Measurements from ENCODE around the gene ZNF226.

DNA sequence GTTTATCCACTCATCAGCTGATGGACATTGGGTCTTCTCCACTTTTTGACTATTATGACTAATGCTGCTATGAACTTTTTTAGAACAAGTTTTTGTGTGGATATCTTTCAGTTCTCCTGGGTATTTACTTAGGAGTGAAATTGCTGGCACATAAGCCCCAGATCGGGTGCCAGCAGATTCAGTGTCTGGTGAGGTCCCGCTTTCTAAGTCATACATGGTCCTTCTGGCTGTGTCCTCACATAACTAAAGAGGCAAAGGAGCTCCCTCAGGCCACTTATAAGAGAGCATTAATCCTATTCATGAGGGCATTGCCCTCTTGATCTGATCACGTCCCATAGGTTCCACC, 600 bp upstream of the ZNF226 start:
- TF ChIP-seq, protein P1, sequence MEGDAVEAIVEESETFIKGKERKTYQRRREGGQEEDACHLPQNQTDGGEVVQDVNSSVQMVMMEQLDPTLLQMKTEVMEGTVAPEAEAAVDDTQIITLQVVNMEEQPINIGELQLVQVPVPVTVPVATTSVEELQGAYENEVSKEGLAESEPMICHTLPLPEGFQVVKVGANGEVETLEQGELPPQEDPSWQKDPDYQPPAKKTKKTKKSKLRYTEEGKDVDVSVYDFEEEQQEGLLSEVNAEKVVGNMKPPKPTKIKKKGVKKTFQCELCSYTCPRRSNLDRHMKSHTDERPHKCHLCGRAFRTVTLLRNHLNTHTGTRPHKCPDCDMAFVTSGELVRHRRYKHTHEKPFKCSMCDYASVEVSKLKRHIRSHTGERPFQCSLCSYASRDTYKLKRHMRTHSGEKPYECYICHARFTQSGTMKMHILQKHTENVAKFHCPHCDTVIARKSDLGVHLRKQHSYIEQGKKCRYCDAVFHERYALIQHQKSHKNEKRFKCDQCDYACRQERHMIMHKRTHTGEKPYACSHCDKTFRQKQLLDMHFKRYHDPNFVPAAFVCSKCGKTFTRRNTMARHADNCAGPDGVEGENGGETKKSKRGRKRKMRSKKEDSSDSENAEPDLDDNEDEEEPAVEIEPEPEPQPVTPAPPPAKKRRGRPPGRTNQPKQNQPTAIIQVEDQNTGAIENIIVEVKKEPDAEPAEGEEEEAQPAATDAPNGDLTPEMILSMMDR (IDR thresholded peaks at IDR 0.05; ENCODE audit: low read depth, low read length) = no peak
- TF ChIP-seq, protein P2, sequence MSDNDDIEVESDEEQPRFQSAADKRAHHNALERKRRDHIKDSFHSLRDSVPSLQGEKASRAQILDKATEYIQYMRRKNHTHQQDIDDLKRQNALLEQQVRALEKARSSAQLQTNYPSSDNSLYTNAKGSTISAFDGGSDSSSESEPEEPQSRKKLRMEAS (IDR thresholded peaks at IDR 0.05; ENCODE audit: low read depth, low read length) = no peak

All from NB4 (cell line).